ENCODE results near the gene LZTR1.

Gene LZTR1

DNA sequence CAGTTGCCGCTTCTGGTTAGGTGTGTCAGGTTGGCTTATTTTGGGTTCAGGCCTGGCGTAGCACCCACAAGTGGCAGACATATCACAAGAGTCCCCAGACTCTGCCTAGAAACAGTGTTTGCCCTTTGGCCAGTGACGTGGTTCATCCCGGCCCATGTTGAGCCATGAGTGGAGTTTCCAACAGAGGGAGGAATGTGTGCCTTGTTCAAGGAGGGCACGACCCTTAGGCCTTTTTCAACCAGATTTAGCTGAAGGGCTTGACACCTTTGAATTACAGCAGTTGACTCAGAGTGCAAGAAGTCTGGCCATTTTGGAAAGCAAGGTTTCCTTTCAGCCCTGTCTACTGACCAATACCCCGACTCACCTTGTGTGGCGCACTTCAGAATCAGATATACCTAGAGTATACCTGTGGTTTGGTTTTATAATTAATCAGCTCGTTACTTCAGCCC is 30.1 kb upstream of the LZTR1 start:
- WGBS: 97% methylated on average over 8 of the region's 8 CpGs
- H3K14ac ChIP-seq (ENCODE audit: low read length in 2 of 2): no peak overlapping the region
- H2AK5ac ChIP-seq (ENCODE audit: low read length, severe bottlenecking): no peak overlapping the region
- DNase-seq: no peak
- no peak overlapping the region for H3K9ac ChIP-seq (ENCODE audit: low read length)
- H2AFZ ChIP-seq (ENCODE audit: low read depth, low read length): no peak overlapping the region
- no peak overlapping the region for H2BK15ac ChIP-seq (ENCODE audit: low read depth, poor library complexity, severe bottlenecking)
- no peak overlapping the region for H2BK5ac ChIP-seq (ENCODE audit: low read depth, low read length, poor library complexity, severe bottlenecking)
- H3K27me3 ChIP-seq (ENCODE audit: control insufficient read depth in 1 of 2, insufficient read depth in 1 of 2, low read length in 2 of 2): no peaks in the 10 kb centered on the region
- H3K4ac ChIP-seq (ENCODE audit: low read depth in 1 of 2, low read length in 2 of 2): peak overlapping the region in 1 of 2 experiments; percentile 41
- peaks cover 44 to 54% of the 10 kb centered on the region in 2 experiments for H3K36me3 ChIP-seq (ENCODE audit: control insufficient read depth in 1 of 2, insufficient read depth in 2 of 2, low read depth in 1 of 2, low read length in 2 of 2)
- peaks cover 22% of the 10 kb centered on the region for H3K79me1 ChIP-seq (replicated peaks; ENCODE audit: low read length, poor library complexity, severe bottlenecking)
- H3K27ac ChIP-seq (ENCODE audit: low read length, poor library complexity, severe bottlenecking): peak overlapping the region; percentile 43
- no peaks in the 10 kb centered on the region for H3K9me3 ChIP-seq (ENCODE audit: control insufficient read depth, low read length)
- no peak overlapping the region for H3K4me2 ChIP-seq (ENCODE audit: low read length, poor library complexity, severe bottlenecking)
- H3K4me1 ChIP-seq (ENCODE audit: control insufficient read depth, insufficient read depth, low read depth, low read length): peaks cover 20% of the 10 kb centered on the region
- H4K8ac ChIP-seq (ENCODE audit: low read length): no peak overlapping the region
- no peak overlapping the region for H2BK12ac ChIP-seq (ENCODE audit: low read length in 2 of 2)
- H4K91ac ChIP-seq (ENCODE audit: low read length): no peak overlapping the region
- H3K18ac ChIP-seq (ENCODE audit: low read depth in 1 of 2, low read length in 2 of 2): no peak overlapping the region
- no peak overlapping the region for H2BK120ac ChIP-seq (ENCODE audit: low read depth, low read length)
- H3K4me3 ChIP-seq (ENCODE audit: insufficient read depth in 1 of 2, low read depth in 1 of 2, low read length in 2 of 2): no peak overlapping the region
- H3K23ac ChIP-seq (ENCODE audit: low read length in 2 of 2): no peak overlapping the region

DNA sequence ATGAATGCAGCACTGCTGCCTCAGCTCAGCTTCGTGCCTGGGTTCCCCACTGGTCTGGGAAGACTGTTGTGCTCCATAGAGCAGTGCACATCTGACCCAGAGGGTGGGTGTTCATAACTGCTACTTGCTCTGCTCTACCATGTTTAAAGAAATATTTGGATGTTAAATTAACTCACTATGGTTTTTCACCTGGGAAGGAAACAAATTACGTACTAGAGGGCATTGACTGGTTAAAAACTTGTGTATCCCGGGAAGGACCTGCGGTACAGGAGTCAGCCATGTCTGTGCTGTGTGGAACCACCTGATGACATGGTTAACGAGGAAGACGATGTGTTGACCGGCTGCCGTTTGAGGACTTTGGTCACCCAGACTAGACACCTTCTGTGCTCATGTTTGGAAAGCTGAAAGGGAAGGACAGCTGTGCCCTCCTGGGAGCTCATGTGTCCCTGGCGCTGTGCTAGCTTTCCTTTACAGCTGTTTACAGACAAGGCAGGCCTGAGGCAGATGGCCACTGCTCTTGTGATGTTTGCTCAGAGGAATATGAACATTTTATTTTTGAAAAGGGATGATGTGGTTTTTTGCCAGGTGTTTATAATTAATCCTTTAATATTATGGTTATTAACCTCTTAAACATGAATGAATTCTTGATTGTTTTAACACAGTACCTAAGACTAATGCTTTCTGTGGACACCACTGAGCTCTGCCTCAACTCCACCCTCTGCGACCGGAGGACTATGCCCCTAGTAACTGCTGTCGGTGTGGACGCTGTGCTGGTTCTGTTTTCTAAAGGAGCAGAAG is 29.4 kb upstream of the LZTR1 start:
- no peak overlapping the region for H2AK5ac ChIP-seq (ENCODE audit: low read length, severe bottlenecking)
- H3K4me1 ChIP-seq (ENCODE audit: control insufficient read depth, insufficient read depth, low read depth, low read length): peaks cover 26% of the 10 kb centered on the region
- H3K9ac ChIP-seq (ENCODE audit: low read length): no peak overlapping the region
- no peak overlapping the region for H3K4me3 ChIP-seq (ENCODE audit: insufficient read depth in 1 of 2, low read depth in 1 of 2, low read length in 2 of 2)
- no peak overlapping the region for H3K27ac ChIP-seq (ENCODE audit: low read length, poor library complexity, severe bottlenecking)
- no peak overlapping the region for H2BK15ac ChIP-seq (ENCODE audit: low read depth, poor library complexity, severe bottlenecking)
- no peak overlapping the region for H2AFZ ChIP-seq (ENCODE audit: low read depth, low read length)
- H3K9me3 ChIP-seq (ENCODE audit: control insufficient read depth, low read length): no peaks in the 10 kb centered on the region
- H3K14ac ChIP-seq (ENCODE audit: low read length in 2 of 2): no peak overlapping the region
- H2BK120ac ChIP-seq (ENCODE audit: low read depth, low read length): no peak overlapping the region
- H4K91ac ChIP-seq (ENCODE audit: low read length): no peak overlapping the region
- 97% methylated on average over 13 of the region's 13 CpGs for WGBS
- H3K4ac ChIP-seq (ENCODE audit: low read depth in 1 of 2, low read length in 2 of 2): no peak overlapping the region
- no peak overlapping the region for H2BK5ac ChIP-seq (ENCODE audit: low read depth, low read length, poor library complexity, severe bottlenecking)
- H3K18ac ChIP-seq (ENCODE audit: low read depth in 1 of 2, low read length in 2 of 2): no peak overlapping the region
- H4K8ac ChIP-seq (ENCODE audit: low read length): no peak overlapping the region
- no peaks in the 10 kb centered on the region for H3K27me3 ChIP-seq (ENCODE audit: control insufficient read depth in 1 of 2, insufficient read depth in 1 of 2, low read length in 2 of 2)
- no peak overlapping the region for H3K23ac ChIP-seq (ENCODE audit: low read length in 2 of 2)
- DNase-seq: no peak
- H3K79me1 ChIP-seq (replicated peaks; ENCODE audit: low read length, poor library complexity, severe bottlenecking): peaks cover 26% of the 10 kb centered on the region
- no peak overlapping the region for H3K4me2 ChIP-seq (ENCODE audit: low read length, poor library complexity, severe bottlenecking)
- peaks cover 44 to 54% of the 10 kb centered on the region in 2 experiments for H3K36me3 ChIP-seq (ENCODE audit: control insufficient read depth in 1 of 2, insufficient read depth in 2 of 2, low read depth in 1 of 2, low read length in 2 of 2)
- no peak overlapping the region for H2BK12ac ChIP-seq (ENCODE audit: low read length in 2 of 2)

- Histone ChIP-seq H4K91ac (ENCODE audit: low read length) (no peak overlapping the region), H2BK15ac (ENCODE audit: low read depth, poor library complexity, severe bottlenecking) (no peak overlapping the region), H3K79me1 (replicated peaks; ENCODE audit: low read length, poor library complexity, severe bottlenecking) (peaks cover 26% of the 10 kb centered on the region), H4K8ac (ENCODE audit: low read length) (no peak overlapping the region), H3K23ac (ENCODE audit: low read length in 2 of 2) (no peak overlapping the region), H3K4ac (ENCODE audit: low read depth in 1 of 2, low read length in 2 of 2) (no peak overlapping the region), H2BK12ac (ENCODE audit: low read length in 2 of 2) (no peak overlapping the region), H3K36me3 (ENCODE audit: control insufficient read depth in 1 of 2, insufficient read depth in 2 of 2, low read depth in 1 of 2, low read length in 2 of 2) (peaks cover 44 to 50% of the 10 kb centered on the region in 2 experiments), H3K27ac (ENCODE audit: low read length, poor library complexity, severe bottlenecking) (no peak overlapping the region), H3K27me3 (ENCODE audit: control insufficient read depth in 1 of 2, insufficient read depth in 1 of 2, low read length in 2 of 2) (no peaks in the 10 kb centered on the region), H2BK5ac (ENCODE audit: low read depth, low read length, poor library complexity, severe bottlenecking) (no peak overlapping the region), H3K14ac (ENCODE audit: low read length in 2 of 2) (no peak overlapping the region), H3K9me3 (ENCODE audit: control insufficient read depth, low read length) (no peaks in the 10 kb centered on the region), H3K9ac (ENCODE audit: low read length) (no peak overlapping the region), H3K4me2 (ENCODE audit: low read length, poor library complexity, severe bottlenecking) (no peak overlapping the region), H3K18ac (ENCODE audit: low read depth in 1 of 2, low read length in 2 of 2) (no peak overlapping the region), H2BK120ac (ENCODE audit: low read depth, low read length) (no peak overlapping the region), H2AFZ (ENCODE audit: low read depth, low read length) (no peak overlapping the region), H2AK5ac (ENCODE audit: low read length, severe bottlenecking) (no peak overlapping the region), H3K4me3 (ENCODE audit: insufficient read depth in 1 of 2, low read depth in 1 of 2, low read length in 2 of 2) (no peak overlapping the region), H3K4me1 (ENCODE audit: control insufficient read depth, insufficient read depth, low read depth, low read length) (peaks cover 32% of the 10 kb centered on the region)
- no peak for DNase-seq
- 100% methylated on average over 1 of the region's 3 CpGs for WGBS
These were observed 28.8 kb upstream of the LZTR1 start for GRCh38 chr22:20953342-20953608.

GRCh38 chr22:20953668-20954500 is 28.2 kb upstream of the LZTR1 start:
- no peak overlapping the region for H3K14ac ChIP-seq (ENCODE audit: low read length in 2 of 2)
- peaks cover 33% of the 10 kb centered on the region for H3K4me1 ChIP-seq (ENCODE audit: control insufficient read depth, insufficient read depth, low read depth, low read length)

More at GRCh38 chr22:20953668-20954500, 28.2 kb upstream of the LZTR1 start:
- no peak overlapping the region for H2BK5ac ChIP-seq (ENCODE audit: low read depth, low read length, poor library complexity, severe bottlenecking)
- no peak overlapping the region for H3K4me3 ChIP-seq (ENCODE audit: insufficient read depth in 1 of 2, low read depth in 1 of 2, low read length in 2 of 2)
- no peak overlapping the region for H2AFZ ChIP-seq (ENCODE audit: low read depth, low read length)
- H3K4ac ChIP-seq (ENCODE audit: low read depth in 1 of 2, low read length in 2 of 2): no peak overlapping the region
- no peak overlapping the region for H2BK120ac ChIP-seq (ENCODE audit: low read depth, low read length)
- H3K9me3 ChIP-seq (ENCODE audit: control insufficient read depth, low read length): no peaks in the 10 kb centered on the region
- 100% methylated on average over 8 of the region's 8 CpGs for WGBS
- H2AK5ac ChIP-seq (ENCODE audit: low read length, severe bottlenecking): no peak overlapping the region
- no peak overlapping the region for H3K27ac ChIP-seq (ENCODE audit: low read length, poor library complexity, severe bottlenecking)
- H3K27me3 ChIP-seq (ENCODE audit: control insufficient read depth in 1 of 2, insufficient read depth in 1 of 2, low read length in 2 of 2): no peaks in the 10 kb centered on the region
- no peak overlapping the region for H4K91ac ChIP-seq (ENCODE audit: low read length)
- H3K36me3 ChIP-seq (ENCODE audit: control insufficient read depth in 1 of 2, insufficient read depth in 2 of 2, low read depth in 1 of 2, low read length in 2 of 2): peaks cover 44 to 50% of the 10 kb centered on the region in 2 experiments
- H3K23ac ChIP-seq (ENCODE audit: low read length in 2 of 2): no peak overlapping the region
- no peak overlapping the region for H3K9ac ChIP-seq (ENCODE audit: low read length)
- no peak overlapping the region for H2BK15ac ChIP-seq (ENCODE audit: low read depth, poor library complexity, severe bottlenecking)
- H2BK12ac ChIP-seq (ENCODE audit: low read length in 2 of 2): no peak overlapping the region
- DNase-seq: peak; percentile 32
- no peak overlapping the region for H3K18ac ChIP-seq (ENCODE audit: low read depth in 1 of 2, low read length in 2 of 2)
- H3K79me1 ChIP-seq (replicated peaks; ENCODE audit: low read length, poor library complexity, severe bottlenecking): peaks cover 26% of the 10 kb centered on the region
- H3K4me2 ChIP-seq (ENCODE audit: low read length, poor library complexity, severe bottlenecking): no peak overlapping the region
- no peak overlapping the region for H4K8ac ChIP-seq (ENCODE audit: low read length)
